ENCODE measurements around the gene MAML2.

DNA sequence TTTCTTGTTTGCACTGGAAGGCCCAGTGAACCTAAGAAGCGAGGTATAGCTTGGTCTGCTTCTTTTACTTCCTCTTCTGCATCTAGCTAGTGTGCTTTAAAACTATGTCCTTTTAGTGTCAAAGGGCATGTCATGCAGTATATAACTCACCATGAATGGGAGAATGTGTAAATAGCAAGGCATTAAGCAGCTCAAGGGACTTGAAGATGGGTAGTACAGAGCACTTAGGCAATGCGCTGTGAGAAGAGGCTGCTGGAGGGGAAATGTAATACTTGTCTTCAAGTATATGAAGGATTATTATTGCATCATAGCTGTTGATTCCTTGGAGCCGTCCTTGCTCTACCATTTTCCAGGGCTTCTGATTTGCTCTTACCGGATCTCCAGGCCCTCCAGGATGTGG is 7.6 kb downstream of the MAML2 start:
- TF ChIP-seq, protein P1, sequence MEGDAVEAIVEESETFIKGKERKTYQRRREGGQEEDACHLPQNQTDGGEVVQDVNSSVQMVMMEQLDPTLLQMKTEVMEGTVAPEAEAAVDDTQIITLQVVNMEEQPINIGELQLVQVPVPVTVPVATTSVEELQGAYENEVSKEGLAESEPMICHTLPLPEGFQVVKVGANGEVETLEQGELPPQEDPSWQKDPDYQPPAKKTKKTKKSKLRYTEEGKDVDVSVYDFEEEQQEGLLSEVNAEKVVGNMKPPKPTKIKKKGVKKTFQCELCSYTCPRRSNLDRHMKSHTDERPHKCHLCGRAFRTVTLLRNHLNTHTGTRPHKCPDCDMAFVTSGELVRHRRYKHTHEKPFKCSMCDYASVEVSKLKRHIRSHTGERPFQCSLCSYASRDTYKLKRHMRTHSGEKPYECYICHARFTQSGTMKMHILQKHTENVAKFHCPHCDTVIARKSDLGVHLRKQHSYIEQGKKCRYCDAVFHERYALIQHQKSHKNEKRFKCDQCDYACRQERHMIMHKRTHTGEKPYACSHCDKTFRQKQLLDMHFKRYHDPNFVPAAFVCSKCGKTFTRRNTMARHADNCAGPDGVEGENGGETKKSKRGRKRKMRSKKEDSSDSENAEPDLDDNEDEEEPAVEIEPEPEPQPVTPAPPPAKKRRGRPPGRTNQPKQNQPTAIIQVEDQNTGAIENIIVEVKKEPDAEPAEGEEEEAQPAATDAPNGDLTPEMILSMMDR (IDR thresholded peaks at IDR 0.05), result no peak
- no peak for TF ChIP-seq POLR2A (IDR thresholded peaks at IDR 0.05)
